ENCODE measurements around the gene AKR1A1.

The AKR1A1 gene

GRCh38 chr1:45585110-45585426 is 34.4 kb downstream of the AKR1A1 start:
- H3K4me1 ChIP-seq (ENCODE audit: control insufficient read depth, low read length): peaks cover 58% of the 10 kb centered on the region
- peaks cover 66% of the 10 kb centered on the region for H3K79me2 ChIP-seq (ENCODE audit: control insufficient read depth, low read length)
- peak overlapping the region; percentile 94 for H3K4me2 ChIP-seq (ENCODE audit: low read length)
- peaks cover 42% of the 10 kb centered on the region for H4K20me1 ChIP-seq (ENCODE audit: control insufficient read depth, insufficient read depth, low read depth, low read length)
- TF ChIP-seq EZH2phosphoT487 (IDR thresholded peaks at IDR 0.05; ENCODE audit: borderline replicate concordance, low read length) (no peak), CTCF (IDR thresholded peaks at IDR 0.05; ENCODE audit: low read depth, low read length, poor library complexity, severe bottlenecking) (no peak)
- H3K4me3 ChIP-seq (ENCODE audit: low read length): peak overlapping the region; percentile 94
- peaks cover 9% of the 10 kb centered on the region for H3F3A ChIP-seq (ENCODE audit: control insufficient read depth, insufficient read depth)
- H3K9me3 ChIP-seq (ENCODE audit: control insufficient read depth, insufficient read depth, low read length): no peaks in the 10 kb centered on the region
- H3K27ac ChIP-seq (ENCODE audit: low read depth, low read length): peak overlapping the region; percentile 89; the same call in 1 of the 2 replicates
- peaks cover 57% of the 10 kb centered on the region for H3K36me3 ChIP-seq (ENCODE audit: control insufficient read depth, low read length)
- no peaks in the 10 kb centered on the region for H3K27me3 ChIP-seq (ENCODE audit: control insufficient read depth, low read length)
- no peaks in the 10 kb centered on the region for H3K9me2 ChIP-seq (replicated peaks; ENCODE audit: control insufficient read depth, low read length)

GRCh38 chr1:45585496-45586075 is 35.0 kb downstream of the AKR1A1 start:
- H3K79me2 ChIP-seq (ENCODE audit: control insufficient read depth, low read length): peaks cover 72% of the 10 kb centered on the region
- H3K4me2 ChIP-seq (ENCODE audit: low read length): peak overlapping the region; percentile 94
- no peak overlapping the region for H3K27ac ChIP-seq (ENCODE audit: low read depth, low read length)
- no peaks in the 10 kb centered on the region for H3K9me2 ChIP-seq (replicated peaks; ENCODE audit: control insufficient read depth, low read length)
- H3F3A ChIP-seq (ENCODE audit: control insufficient read depth, insufficient read depth): peaks cover 11% of the 10 kb centered on the region
- H3K4me3 ChIP-seq (ENCODE audit: low read length): peak overlapping the region; percentile 94
- H3K27me3 ChIP-seq (ENCODE audit: control insufficient read depth, low read length): no peaks in the 10 kb centered on the region
- peaks cover 58% of the 10 kb centered on the region for H3K4me1 ChIP-seq (ENCODE audit: control insufficient read depth, low read length)
- no peak for TF ChIP-seq CTCF (IDR thresholded peaks at IDR 0.05; ENCODE audit: low read depth, low read length, poor library complexity, severe bottlenecking)
- no peak for TF ChIP-seq EZH2phosphoT487 (IDR thresholded peaks at IDR 0.05; ENCODE audit: borderline replicate concordance, low read length)
- H4K20me1 ChIP-seq (ENCODE audit: control insufficient read depth, insufficient read depth, low read depth, low read length): peaks cover 44% of the 10 kb centered on the region
- H3K9me3 ChIP-seq (ENCODE audit: control insufficient read depth, insufficient read depth, low read length): no peaks in the 10 kb centered on the region
- peaks cover 61% of the 10 kb centered on the region for H3K36me3 ChIP-seq (ENCODE audit: control insufficient read depth, low read length)

GRCh38 chr1:45586769-45587168 is 36.1 kb downstream of the AKR1A1 start:
- Histone ChIP-seq H3F3A (ENCODE audit: control insufficient read depth, insufficient read depth) (peaks cover 14% of the 10 kb centered on the region), H3K36me3 (ENCODE audit: control insufficient read depth, low read length) (peaks cover 70% of the 10 kb centered on the region), H3K79me2 (ENCODE audit: control insufficient read depth, low read length) (peaks cover 83% of the 10 kb centered on the region), H3K27me3 (ENCODE audit: control insufficient read depth, low read length) (no peaks in the 10 kb centered on the region), H3K4me1 (ENCODE audit: control insufficient read depth, low read length) (peaks cover 53% of the 10 kb centered on the region), H3K4me2 (ENCODE audit: low read length) (peak overlapping the region; percentile 94), H3K27ac (ENCODE audit: low read depth, low read length) (no peak overlapping the region), H4K20me1 (ENCODE audit: control insufficient read depth, insufficient read depth, low read depth, low read length) (peaks cover 49% of the 10 kb centered on the region), H3K9me2 (replicated peaks; ENCODE audit: control insufficient read depth, low read length) (no peaks in the 10 kb centered on the region), H3K9me3 (ENCODE audit: control insufficient read depth, insufficient read depth, low read length) (no peaks in the 10 kb centered on the region), H3K4me3 (ENCODE audit: low read length) (peak overlapping the region; percentile 94)
- TF ChIP-seq EZH2phosphoT487 (IDR thresholded peaks at IDR 0.05; ENCODE audit: borderline replicate concordance, low read length) (no peak), CTCF (IDR thresholded peaks at IDR 0.05; ENCODE audit: low read depth, low read length, poor library complexity, severe bottlenecking) (no peak)
